HepG2 (cell line): ENCODE measurements around the gene DGKG. TPM values are rescaled to one million over a fixed set of nuclear protein-coding genes. Genes with fewer than 3 reads are reported as not detected.

ENCODE experiments used
- CREM ChIP-seq, 2 experiments: sonication (generic) in 1 of 2; formaldehyde crosslinking in 1 of 2; IDR thresholded peaks; 2 replicates each; pipeline versions ENCODE4 v1.4.0 to v1.6.1; 2016 to 2020; ENCODE audit warnings: antibody characterized with exemption in 1 of 2, mild to moderate bottlenecking in 1 of 2, missing genetic modification reagents in 1 of 2
- ETV5 ChIP-seq: IDR thresholded peaks from 2 replicates; pipeline ENCODE4 v1.6.1; 2018; ENCODE audit warnings: missing biosample characterization, missing genetic modification reagents, inconsistent platforms, borderline replicate concordance
- HOXA3 ChIP-seq: sonication (generic); formaldehyde crosslinking; IDR thresholded peaks from 2 replicates; pipeline ENCODE4 v1.5.0; 2020; ENCODE audit warnings: missing genetic modification reagents
- HOXA9 ChIP-seq: sonication (generic); formaldehyde crosslinking; IDR thresholded peaks from 2 replicates; pipeline ENCODE4 v1.8.1; 2022; ENCODE audit warnings: missing genetic modification reagents, mild to moderate bottlenecking, moderate library complexity, borderline replicate concordance
- KLF12 ChIP-seq: sonication (generic); formaldehyde crosslinking; IDR thresholded peaks from 2 replicates; pipeline ENCODE4 v1.4.0; 2020; ENCODE audit warnings: missing genetic modification reagents, borderline replicate concordance
- KLF6 ChIP-seq: IDR thresholded peaks from 2 replicates; pipeline ENCODE4 v1.8.0; 2016; ENCODE audit warnings: missing biosample characterization, missing genetic modification reagents
- KMT2B ChIP-seq: IDR thresholded peaks from 2 replicates; pipeline ENCODE4 v1.6.1; 2016; ENCODE audit warnings: missing genetic modification reagents, missing compliant biosample characterization
- NBN ChIP-seq: fragments of 450-650 bp; conservative IDR thresholded peaks from 2 replicates; pipeline ENCODE4 v1.6.1; 2017
- NFE2 ChIP-seq: sonication (generic); formaldehyde crosslinking; IDR thresholded peaks from 2 replicates; pipeline ENCODE4 v1.4.0; 2020; ENCODE audit warnings: missing genetic modification reagents
- NKX3-1 ChIP-seq: sonication (generic); formaldehyde crosslinking; IDR thresholded peaks from 2 replicates; pipeline ENCODE4 v1.5.0; 2020; ENCODE audit warnings: missing genetic modification reagents
- PAWR ChIP-seq: sonication (generic); formaldehyde crosslinking; IDR thresholded peaks from 2 replicates; pipeline ENCODE4 v1.4.0; 2020; ENCODE audit warnings: missing genetic modification reagents, mild to moderate bottlenecking, borderline replicate concordance
- ZNF558 ChIP-seq: sonication (generic); formaldehyde crosslinking; IDR thresholded peaks from 2 replicates; pipeline ENCODE4 v1.9.0; 2022; ENCODE audit warnings: mild to moderate bottlenecking, missing genetic modification reagents, borderline replicate concordance
- ZSCAN29 ChIP-seq: sonication (generic); formaldehyde crosslinking; conservative IDR thresholded peaks from 2 replicates; pipeline ENCODE4 v1.4.0; 2020; ENCODE audit warnings: mild to moderate bottlenecking, missing genetic modification reagents
- polyA plus RNA-seq, 8 experiments: library from polyadenylated mRNA; depleted of rRNA in 3 of 8; stranded (reverse) in 7 of 8; unstranded in 1 of 8; fragments of >200 nt; fragmentation: Illumina TruSeq in 4 of 8; extraction: Trizol in 4 of 8; gene quantifications; 2 replicates each; pipeline versions ENCODE4 v1.2.1 to v1.2.3, GENCODE V29; 2011 to 2016; ENCODE audit warnings: low read depth in 4 of 8, missing spikeins in 1 of 8, mixed read lengths in 1 of 8; ENCODE audit not compliant: insufficient read depth in 1 of 8
- total RNA-seq, 5 experiments: library from RNA; depleted of rRNA; stranded (reverse); fragments of >200 nt; fragmentation: Illumina TruSeq; extraction: Trizol; gene quantifications; 2 replicates each; pipeline ENCODE4 v1.2.3, GENCODE V29; 2016; ENCODE audit warnings: low read depth in 1 of 5
- TF ChIP-seq, protein P1 (sequence below): sonication (generic); formaldehyde crosslinking; IDR thresholded peaks from 2 replicates; pipeline ENCODE4 v1.5.1; 2020; ENCODE audit warnings: missing genetic modification reagents, mild to moderate bottlenecking, borderline replicate concordance
- TF ChIP-seq, protein P2 (sequence below): sonication (generic); formaldehyde crosslinking; conservative IDR thresholded peaks from 2 replicates; pipeline ENCODE4 v1.4.0; 2020; ENCODE audit warnings: mild to moderate bottlenecking, missing genetic modification reagents, moderate library complexity
- TF ChIP-seq, protein P3 (sequence below): sonication (generic); formaldehyde crosslinking; IDR thresholded peaks from 2 replicates; pipeline ENCODE4 v1.4.0; 2020; ENCODE audit warnings: mild to moderate bottlenecking, missing genetic modification reagents, borderline replicate concordance
- TF ChIP-seq, protein P4 (sequence below): sonication (generic); formaldehyde crosslinking; IDR thresholded peaks from 2 replicates; pipeline ENCODE4 v1.4.0; 2020; ENCODE audit warnings: missing genetic modification reagents
- TF ChIP-seq, protein P5 (sequence below): sonication (generic); formaldehyde crosslinking; IDR thresholded peaks from 2 replicates; pipeline ENCODE4 v1.5.1; 2020; ENCODE audit warnings: missing genetic modification reagents, mild to moderate bottlenecking, borderline replicate concordance

The DGKG gene
- total and polyA plus RNA-seq, 2 of the 13 experiments (the other 11 are each of a cell fraction or from before 2014, with no cell fraction given): 3.8 to 6.2 TPM

DNA sequence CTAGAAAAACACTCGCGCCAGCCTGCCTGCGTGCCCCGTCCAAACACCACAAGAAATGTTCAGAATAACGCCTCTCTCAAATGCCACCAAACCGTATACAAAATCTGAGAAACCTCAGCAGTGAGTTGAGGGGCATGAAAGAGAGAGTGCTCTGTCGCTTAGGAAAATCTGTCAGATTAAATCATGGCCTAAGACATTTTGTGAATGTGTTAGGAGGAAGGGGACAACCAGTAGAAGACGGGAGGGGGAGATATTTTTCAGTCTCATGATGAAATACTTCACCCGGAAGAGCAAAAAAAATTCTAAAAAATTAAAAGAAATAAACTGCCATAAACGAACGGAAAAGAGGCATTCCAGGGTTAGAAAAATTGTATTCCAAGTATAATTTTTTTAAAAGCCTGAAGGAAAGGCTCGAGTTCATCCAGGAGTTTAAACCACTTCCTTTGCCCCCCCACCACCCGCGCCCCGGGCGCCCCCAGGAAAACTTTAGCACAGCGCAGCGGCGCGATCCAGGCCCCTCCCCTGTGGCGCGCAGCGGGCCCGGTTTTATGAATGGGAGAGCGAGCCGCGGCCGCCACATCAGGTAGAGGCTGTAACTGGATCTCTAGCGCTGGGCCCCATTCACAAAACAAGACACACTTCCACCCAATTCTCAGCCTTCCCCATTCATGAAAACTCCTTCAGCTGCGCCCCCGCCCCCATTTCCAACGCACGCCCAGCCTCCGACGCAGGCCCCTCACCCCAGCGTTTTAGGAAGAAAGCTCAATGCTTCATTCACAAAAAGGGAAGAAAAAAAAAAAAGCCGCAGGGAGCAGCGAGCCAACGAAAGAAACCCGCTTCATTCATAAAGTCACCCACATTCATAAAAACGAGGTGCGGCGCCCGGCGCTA, 254.6 kb downstream of the DGKG start (continued):
- no peak for TF ChIP-seq NBN
- 0 out of 2 replicates have a peak, but pooled peaks have one; percentile 25 for TF ChIP-seq KLF12 (CRISPR knock-in tag)
- TF ChIP-seq PAWR: no peak
- TF ChIP-seq HOXA9 (CRISPR knock-in tag): no peak
- TF ChIP-seq ZSCAN29: 0 out of 2 replicates have a peak, but pooled peaks have one; percentile 23
- TF ChIP-seq CREM (IDR thresholded peaks at IDR 0.05): no peak
- no peak for TF ChIP-seq CREM (CRISPR knock-in tag; IDR thresholded peaks at IDR 0.05)
- TF ChIP-seq, protein P1, sequence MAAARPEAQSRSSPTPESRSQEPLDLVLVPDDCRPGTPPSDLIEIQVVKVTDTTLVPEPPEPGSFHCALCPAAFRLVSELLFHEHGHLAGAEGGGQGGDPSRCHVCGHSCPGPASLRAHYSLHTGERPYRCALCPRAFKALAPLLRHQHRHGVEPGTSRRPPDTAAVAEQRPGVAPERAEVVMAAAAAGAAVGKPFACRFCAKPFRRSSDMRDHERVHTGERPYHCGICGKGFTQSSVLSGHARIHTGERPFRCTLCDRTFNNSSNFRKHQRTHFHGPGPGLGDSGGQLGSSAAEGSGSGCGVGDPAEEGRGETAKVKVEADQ (CRISPR knock-in tag): no peak
- TF ChIP-seq, protein P2, sequence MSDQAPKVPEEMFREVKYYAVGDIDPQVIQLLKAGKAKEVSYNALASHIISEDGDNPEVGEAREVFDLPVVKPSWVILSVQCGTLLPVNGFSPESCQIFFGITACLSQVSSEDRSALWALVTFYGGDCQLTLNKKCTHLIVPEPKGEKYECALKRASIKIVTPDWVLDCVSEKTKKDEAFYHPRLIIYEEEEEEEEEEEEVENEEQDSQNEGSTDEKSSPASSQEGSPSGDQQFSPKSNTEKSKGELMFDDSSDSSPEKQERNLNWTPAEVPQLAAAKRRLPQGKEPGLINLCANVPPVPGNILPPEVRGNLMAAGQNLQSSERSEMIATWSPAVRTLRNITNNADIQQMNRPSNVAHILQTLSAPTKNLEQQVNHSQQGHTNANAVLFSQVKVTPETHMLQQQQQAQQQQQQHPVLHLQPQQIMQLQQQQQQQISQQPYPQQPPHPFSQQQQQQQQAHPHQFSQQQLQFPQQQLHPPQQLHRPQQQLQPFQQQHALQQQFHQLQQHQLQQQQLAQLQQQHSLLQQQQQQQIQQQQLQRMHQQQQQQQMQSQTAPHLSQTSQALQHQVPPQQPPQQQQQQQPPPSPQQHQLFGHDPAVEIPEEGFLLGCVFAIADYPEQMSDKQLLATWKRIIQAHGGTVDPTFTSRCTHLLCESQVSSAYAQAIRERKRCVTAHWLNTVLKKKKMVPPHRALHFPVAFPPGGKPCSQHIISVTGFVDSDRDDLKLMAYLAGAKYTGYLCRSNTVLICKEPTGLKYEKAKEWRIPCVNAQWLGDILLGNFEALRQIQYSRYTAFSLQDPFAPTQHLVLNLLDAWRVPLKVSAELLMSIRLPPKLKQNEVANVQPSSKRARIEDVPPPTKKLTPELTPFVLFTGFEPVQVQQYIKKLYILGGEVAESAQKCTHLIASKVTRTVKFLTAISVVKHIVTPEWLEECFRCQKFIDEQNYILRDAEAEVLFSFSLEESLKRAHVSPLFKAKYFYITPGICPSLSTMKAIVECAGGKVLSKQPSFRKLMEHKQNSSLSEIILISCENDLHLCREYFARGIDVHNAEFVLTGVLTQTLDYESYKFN (CRISPR knock-in tag): no peak
- TF ChIP-seq KMT2B: peak; percentile 18; the same call in 1 of the 2 replicates
- TF ChIP-seq NFE2 (CRISPR knock-in tag): no peak
- no peak for TF ChIP-seq NKX3-1 (CRISPR knock-in tag)
- TF ChIP-seq, protein P3, sequence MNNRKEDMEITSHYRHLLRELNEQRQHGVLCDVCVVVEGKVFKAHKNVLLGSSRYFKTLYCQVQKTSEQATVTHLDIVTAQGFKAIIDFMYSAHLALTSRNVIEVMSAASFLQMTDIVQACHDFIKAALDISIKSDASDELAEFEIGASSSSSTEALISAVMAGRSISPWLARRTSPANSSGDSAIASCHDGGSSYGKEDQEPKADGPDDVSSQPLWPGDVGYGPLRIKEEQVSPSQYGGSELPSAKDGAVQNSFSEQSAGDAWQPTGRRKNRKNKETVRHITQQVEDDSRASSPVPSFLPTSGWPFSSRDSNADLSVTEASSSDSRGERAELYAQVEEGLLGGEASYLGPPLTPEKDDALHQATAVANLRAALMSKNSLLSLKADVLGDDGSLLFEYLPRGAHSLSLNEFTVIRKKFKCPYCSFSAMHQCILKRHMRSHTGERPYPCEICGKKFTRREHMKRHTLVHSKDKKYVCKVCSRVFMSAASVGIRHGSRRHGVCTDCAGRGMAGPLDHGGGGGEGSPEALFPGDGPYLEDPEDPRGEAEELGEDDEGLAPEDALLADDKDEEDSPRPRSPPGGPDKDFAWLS (CRISPR knock-in tag): no peak
- no peak for TF ChIP-seq ETV5
- peak; percentile 58; the same call in 1 of the 2 replicates for TF ChIP-seq HOXA3 (CRISPR knock-in tag)
- TF ChIP-seq ZNF558 (CRISPR knock-in tag): no peak
- TF ChIP-seq, protein P4, sequence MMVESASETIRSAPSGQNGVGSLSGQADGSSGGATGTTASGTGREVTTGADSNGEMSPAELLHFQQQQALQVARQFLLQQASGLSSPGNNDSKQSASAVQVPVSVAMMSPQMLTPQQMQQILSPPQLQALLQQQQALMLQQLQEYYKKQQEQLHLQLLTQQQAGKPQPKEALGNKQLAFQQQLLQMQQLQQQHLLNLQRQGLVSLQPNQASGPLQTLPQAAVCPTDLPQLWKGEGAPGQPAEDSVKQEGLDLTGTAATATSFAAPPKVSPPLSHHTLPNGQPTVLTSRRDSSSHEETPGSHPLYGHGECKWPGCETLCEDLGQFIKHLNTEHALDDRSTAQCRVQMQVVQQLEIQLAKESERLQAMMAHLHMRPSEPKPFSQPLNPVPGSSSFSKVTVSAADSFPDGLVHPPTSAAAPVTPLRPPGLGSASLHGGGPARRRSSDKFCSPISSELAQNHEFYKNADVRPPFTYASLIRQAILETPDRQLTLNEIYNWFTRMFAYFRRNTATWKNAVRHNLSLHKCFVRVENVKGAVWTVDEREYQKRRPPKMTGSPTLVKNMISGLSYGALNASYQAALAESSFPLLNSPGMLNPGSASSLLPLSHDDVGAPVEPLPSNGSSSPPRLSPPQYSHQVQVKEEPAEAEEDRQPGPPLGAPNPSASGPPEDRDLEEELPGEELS (CRISPR knock-in tag): 0 out of 2 replicates have a peak, but pooled peaks have one; percentile 13
- TF ChIP-seq, protein P5, sequence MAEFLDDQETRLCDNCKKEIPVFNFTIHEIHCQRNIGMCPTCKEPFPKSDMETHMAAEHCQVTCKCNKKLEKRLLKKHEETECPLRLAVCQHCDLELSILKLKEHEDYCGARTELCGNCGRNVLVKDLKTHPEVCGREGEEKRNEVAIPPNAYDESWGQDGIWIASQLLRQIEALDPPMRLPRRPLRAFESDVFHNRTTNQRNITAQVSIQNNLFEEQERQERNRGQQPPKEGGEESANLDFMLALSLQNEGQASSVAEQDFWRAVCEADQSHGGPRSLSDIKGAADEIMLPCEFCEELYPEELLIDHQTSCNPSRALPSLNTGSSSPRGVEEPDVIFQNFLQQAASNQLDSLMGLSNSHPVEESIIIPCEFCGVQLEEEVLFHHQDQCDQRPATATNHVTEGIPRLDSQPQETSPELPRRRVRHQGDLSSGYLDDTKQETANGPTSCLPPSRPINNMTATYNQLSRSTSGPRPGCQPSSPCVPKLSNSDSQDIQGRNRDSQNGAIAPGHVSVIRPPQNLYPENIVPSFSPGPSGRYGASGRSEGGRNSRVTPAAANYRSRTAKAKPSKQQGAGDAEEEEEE (CRISPR knock-in tag): no peak
- 0 out of 2 replicates have a peak, but pooled peaks have one; percentile 40 for TF ChIP-seq KLF6 (CRISPR knock-in tag)
